Astrocyte (in vitro differentiated cells and primary cell): ENCODE results near the gene CCDC197. TPM values are rescaled to one million over a fixed set of nuclear protein-coding genes. Genes with fewer than 3 reads are reported as not detected.

ENCODE experiments used
- DNase-seq: peaks from one replicate; pipeline ENCODE4 v3.0.0-alpha.2; 2010; ENCODE audit warnings: low read depth
- FAIRE-seq: peaks from 2 replicates; lab custom pipeline; 2011; peaks lifted over from hg19 to GRCh38; lab: Jason Lieb, UNC
- H2AFZ ChIP-seq: 2 replicates; pipeline ENCODE4 v1.6.0; 2012; ENCODE audit warnings: low read depth, low read length, inconsistent platforms
- H3K27ac ChIP-seq: 2 replicates; pipeline ENCODE4 v1.5.1; 2011; ENCODE audit warnings: low read depth, low read length, inconsistent platforms
- H3K27me3 ChIP-seq: 2 replicates; pipeline ENCODE4 v1.6.0; 2011; ENCODE audit warnings: low read length, inconsistent platforms; ENCODE audit not compliant: insufficient read depth
- H3K36me3 ChIP-seq: 2 replicates; pipeline ENCODE4 v1.5.1; 2011; ENCODE audit warnings: low read length, inconsistent platforms; ENCODE audit not compliant: insufficient read depth
- H3K4me1 ChIP-seq: 2 replicates; pipeline ENCODE4 v1.5.1; 2011; ENCODE audit warnings: low read length, inconsistent platforms; ENCODE audit not compliant: insufficient read depth
- H3K4me2 ChIP-seq: 2 replicates; pipeline ENCODE4 v1.6.0; 2012; ENCODE audit warnings: low read length, inconsistent platforms
- H3K4me3 ChIP-seq: 2 replicates; pipeline ENCODE4 v1.5.1; 2011; ENCODE audit warnings: low read depth, mild to moderate bottlenecking, low read length, inconsistent platforms; ENCODE audit not compliant: insufficient read depth
- H3K79me2 ChIP-seq: 2 replicates; pipeline ENCODE4 v1.6.0; 2012; ENCODE audit warnings: mild to moderate bottlenecking, low read length, inconsistent platforms; ENCODE audit not compliant: insufficient read depth
- H3K9ac ChIP-seq: 2 replicates; pipeline ENCODE4 v1.6.0; 2012; ENCODE audit warnings: mild to moderate bottlenecking, low read length, inconsistent platforms
- H3K9me3 ChIP-seq: 2 replicates; pipeline ENCODE4 v1.5.1; 2012; ENCODE audit warnings: low read depth, mild to moderate bottlenecking, low read length, inconsistent platforms; ENCODE audit not compliant: insufficient read depth
- H4K20me1 ChIP-seq: 2 replicates; pipeline ENCODE4 v1.6.0; 2012; ENCODE audit warnings: low read length, inconsistent platforms; ENCODE audit not compliant: insufficient read depth
- H3K27ac Mint-ChIP-seq: one replicate; pipeline ENCODE4 v1.8.0; 2021; ENCODE audit warnings: mild to moderate bottlenecking, mixed read lengths; ENCODE audit not compliant: unreplicated experiment
- H3K27me3 Mint-ChIP-seq: one replicate; pipeline ENCODE4 v1.8.0; 2021; ENCODE audit warnings: low read depth, mixed read lengths; ENCODE audit not compliant: unreplicated experiment
- H3K36me3 Mint-ChIP-seq: one replicate; pipeline ENCODE4 v1.8.0; 2021; ENCODE audit warnings: low read depth, mixed read lengths; ENCODE audit not compliant: unreplicated experiment
- H3K4me1 Mint-ChIP-seq: one replicate; pipeline ENCODE4 v1.8.0; 2021; ENCODE audit warnings: low read depth, mixed read lengths; ENCODE audit not compliant: unreplicated experiment
- H3K4me3 Mint-ChIP-seq: one replicate; pipeline ENCODE4 v1.8.0; 2021; ENCODE audit warnings: mild to moderate bottlenecking, moderate library complexity, mixed read lengths; ENCODE audit not compliant: unreplicated experiment
- H3K9me3 Mint-ChIP-seq: one replicate; pipeline ENCODE4 v1.8.0; 2021; ENCODE audit warnings: mild to moderate bottlenecking, mixed read lengths; ENCODE audit not compliant: unreplicated experiment
- EZH2 ChIP-seq: IDR thresholded peaks from 2 replicates; pipeline ENCODE4 v1.6.1; 2012; ENCODE audit warnings: mild to moderate bottlenecking, low read length, inconsistent platforms; ENCODE audit not compliant: insufficient read depth
- total RNA-seq: library from RNA; stranded (reverse); gene quantifications from 2 replicates; pipeline ENCODE4 v1.2.1, GENCODE V29; 2021
- TF ChIP-seq, protein P1 (sequence below): IDR thresholded peaks from 2 replicates; pipeline ENCODE4 v1.5.1; 2011; ENCODE audit warnings: low read depth, mild to moderate bottlenecking, inconsistent platforms, low read length, moderate library complexity; ENCODE audit not compliant: insufficient read depth

CCDC197 gene
- total RNA-seq, 1 donor from 2014 or later, result not detected

DNA sequence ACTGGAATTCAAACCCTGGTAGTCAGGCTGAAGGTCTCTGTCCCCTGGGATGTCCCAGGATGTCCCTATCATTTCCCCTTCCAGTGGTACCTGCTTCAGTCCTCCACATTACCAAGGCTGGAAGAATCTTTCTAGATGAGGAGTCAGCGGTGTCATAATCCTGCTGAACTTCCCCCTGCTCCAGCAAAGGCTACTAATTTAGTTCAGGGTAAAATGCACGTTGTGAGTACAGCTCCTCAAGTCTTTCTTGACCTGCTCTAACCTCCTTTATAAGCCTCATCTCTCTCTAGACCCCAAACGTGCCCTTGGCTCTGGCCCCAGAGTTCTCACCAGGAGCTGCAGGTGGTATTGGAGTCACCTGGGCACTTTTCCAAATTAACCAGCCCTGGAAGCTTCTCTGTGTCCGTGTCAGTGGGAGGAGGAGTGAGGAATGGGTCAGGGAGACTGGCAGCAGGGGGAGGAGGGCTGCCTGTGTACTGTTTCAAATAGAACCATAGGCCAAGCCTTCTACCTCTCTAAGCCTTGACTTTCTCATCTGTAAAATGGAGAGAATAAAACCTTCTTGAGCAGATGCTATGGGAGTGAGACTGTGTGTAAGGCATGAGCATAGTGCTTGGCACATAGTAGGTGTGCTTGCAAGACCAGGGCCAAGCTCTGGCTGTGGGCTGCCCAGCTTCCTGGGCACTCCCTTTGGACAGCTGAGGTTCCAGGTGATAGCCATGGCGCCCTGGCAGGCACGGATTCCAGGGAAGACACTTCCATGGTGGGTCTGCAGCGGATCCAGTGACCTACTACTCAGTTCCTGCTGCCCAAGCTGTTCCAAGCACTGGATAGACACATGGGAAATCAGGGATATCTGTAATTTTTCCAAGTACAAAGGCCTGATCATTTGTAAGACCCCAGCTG is 45.2 kb upstream of the CCDC197 start:
- Histone ChIP-seq H3K4me3 (no peak overlapping the region), H3K4me2 (no peak overlapping the region), H3K9me3 (no peaks in the 10 kb centered on the region), H3K36me3 (no peaks in the 10 kb centered on the region), H3K9ac (no peak overlapping the region), H3K27ac (no peak overlapping the region), H3K79me2 (no peaks in the 10 kb centered on the region), H2AFZ (no peak overlapping the region), H4K20me1 (no peaks in the 10 kb centered on the region), H3K4me1 (peaks cover 21% of the 10 kb centered on the region), H3K27me3 (no peaks in the 10 kb centered on the region)
- peaks cover 4% of the 10 kb centered on the region for H3K9me3 Mint-ChIP-seq
- no peak for FAIRE-seq
- no peak overlapping the region for H3K4me3 Mint-ChIP-seq
- H3K27me3 Mint-ChIP-seq, result peaks cover 64% of the 10 kb centered on the region
- peak; percentile 13 for DNase-seq
- H3K4me1 Mint-ChIP-seq, result peaks cover 6% of the 10 kb centered on the region
- peaks cover 4% of the 10 kb centered on the region for H3K36me3 Mint-ChIP-seq
- H3K27ac Mint-ChIP-seq, result no peak overlapping the region
- no peak for TF ChIP-seq EZH2
- TF ChIP-seq, protein P1, sequence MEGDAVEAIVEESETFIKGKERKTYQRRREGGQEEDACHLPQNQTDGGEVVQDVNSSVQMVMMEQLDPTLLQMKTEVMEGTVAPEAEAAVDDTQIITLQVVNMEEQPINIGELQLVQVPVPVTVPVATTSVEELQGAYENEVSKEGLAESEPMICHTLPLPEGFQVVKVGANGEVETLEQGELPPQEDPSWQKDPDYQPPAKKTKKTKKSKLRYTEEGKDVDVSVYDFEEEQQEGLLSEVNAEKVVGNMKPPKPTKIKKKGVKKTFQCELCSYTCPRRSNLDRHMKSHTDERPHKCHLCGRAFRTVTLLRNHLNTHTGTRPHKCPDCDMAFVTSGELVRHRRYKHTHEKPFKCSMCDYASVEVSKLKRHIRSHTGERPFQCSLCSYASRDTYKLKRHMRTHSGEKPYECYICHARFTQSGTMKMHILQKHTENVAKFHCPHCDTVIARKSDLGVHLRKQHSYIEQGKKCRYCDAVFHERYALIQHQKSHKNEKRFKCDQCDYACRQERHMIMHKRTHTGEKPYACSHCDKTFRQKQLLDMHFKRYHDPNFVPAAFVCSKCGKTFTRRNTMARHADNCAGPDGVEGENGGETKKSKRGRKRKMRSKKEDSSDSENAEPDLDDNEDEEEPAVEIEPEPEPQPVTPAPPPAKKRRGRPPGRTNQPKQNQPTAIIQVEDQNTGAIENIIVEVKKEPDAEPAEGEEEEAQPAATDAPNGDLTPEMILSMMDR, result no peak

DNA sequence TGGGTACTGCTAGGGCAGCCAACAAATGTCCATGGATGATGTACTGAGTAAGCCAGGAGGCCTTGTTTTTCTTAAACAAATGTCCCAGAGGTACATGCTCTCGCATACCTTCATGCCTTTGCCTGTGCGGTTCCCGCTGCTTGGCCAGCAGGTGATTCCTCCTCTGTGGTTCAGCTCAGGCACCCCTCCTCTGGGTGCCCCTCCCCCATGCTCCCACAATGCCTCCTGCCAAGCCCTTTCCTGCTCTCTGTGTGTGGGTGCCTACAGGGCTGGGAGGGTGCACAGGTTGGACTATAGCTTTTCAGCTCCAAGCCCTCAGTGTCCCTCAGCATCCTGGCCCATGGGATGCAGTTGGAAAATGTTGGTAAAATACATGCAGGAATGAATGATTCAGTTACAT is 44.3 kb upstream of the CCDC197 start:
- no peaks in the 10 kb centered on the region for H3K79me2 ChIP-seq
- no peak overlapping the region for H2AFZ ChIP-seq
- peaks cover 4% of the 10 kb centered on the region for H3K36me3 Mint-ChIP-seq
- TF ChIP-seq EZH2, result no peak
- TF ChIP-seq, protein P1, result no peak
- H3K27me3 ChIP-seq, result no peaks in the 10 kb centered on the region
- H3K4me1 ChIP-seq, result peaks cover 21% of the 10 kb centered on the region
- H3K4me2 ChIP-seq, result no peak overlapping the region
- peaks cover 65% of the 10 kb centered on the region for H3K27me3 Mint-ChIP-seq
- peaks cover 4% of the 10 kb centered on the region for H3K9me3 Mint-ChIP-seq
- no peak for FAIRE-seq
- H3K4me1 Mint-ChIP-seq, result peaks cover 11% of the 10 kb centered on the region
- H3K27ac ChIP-seq, result no peak overlapping the region
- H3K9me3 ChIP-seq, result no peaks in the 10 kb centered on the region
- H3K36me3 ChIP-seq, result no peaks in the 10 kb centered on the region
- no peak for DNase-seq
- no peak overlapping the region for H3K27ac Mint-ChIP-seq
- H3K4me3 ChIP-seq, result no peak overlapping the region
- H4K20me1 ChIP-seq, result no peaks in the 10 kb centered on the region
- H3K9ac ChIP-seq, result no peak overlapping the region
- no peak overlapping the region for H3K4me3 Mint-ChIP-seq

DNA sequence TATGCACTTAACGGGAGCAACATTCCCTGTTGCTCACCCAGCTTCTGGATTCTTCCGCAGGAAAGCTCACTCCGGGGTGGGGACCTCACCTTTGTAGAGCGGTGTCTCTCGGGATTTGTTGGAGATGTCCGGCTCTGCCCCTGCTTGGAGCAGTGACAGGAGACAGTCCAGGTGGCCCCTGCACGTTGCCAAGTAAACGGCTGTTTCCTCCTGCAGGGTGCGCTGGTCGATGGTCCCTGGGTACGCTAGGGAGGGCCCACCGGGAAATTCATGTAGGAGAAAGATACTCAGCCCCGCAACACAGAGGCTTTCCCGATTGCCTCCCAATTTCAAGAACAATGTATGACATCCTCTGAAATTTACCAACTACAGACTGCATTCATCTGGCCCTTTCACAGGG is 43.8 kb upstream of the CCDC197 start:
- Mint-ChIP-seq H3K4me1 (peaks cover 11% of the 10 kb centered on the region), H3K27ac (no peak overlapping the region), H3K36me3 (peaks cover 4% of the 10 kb centered on the region), H3K4me3 (no peak overlapping the region), H3K9me3 (peaks cover 4% of the 10 kb centered on the region), H3K27me3 (peaks cover 65% of the 10 kb centered on the region)
- Histone ChIP-seq H4K20me1 (no peaks in the 10 kb centered on the region), H3K9ac (no peak overlapping the region), H3K79me2 (no peaks in the 10 kb centered on the region), H3K36me3 (no peaks in the 10 kb centered on the region), H3K4me3 (no peak overlapping the region), H3K4me1 (peaks cover 21% of the 10 kb centered on the region), H3K9me3 (no peaks in the 10 kb centered on the region), H3K27me3 (no peaks in the 10 kb centered on the region), H3K27ac (no peak overlapping the region), H2AFZ (no peak overlapping the region), H3K4me2 (no peak overlapping the region)
- TF ChIP-seq EZH2, result no peak
- TF ChIP-seq, protein P1, result no peak
- DNase-seq, result no peak
- no peak for FAIRE-seq
